ENCODE measurements around the gene IFIT1.

GRCh38 chr10:89348975-89349374 is 43.4 kb upstream of the IFIT1 start:
- TF ChIP-seq CTCF (IDR thresholded peaks at IDR 0.05; ENCODE audit: poor library complexity, severe bottlenecking) (no peak), EP300 (conservative IDR thresholded peaks at IDR 0.05; ENCODE audit: poor library complexity, severe bottlenecking) (no peak), MXI1 (conservative IDR thresholded peaks at IDR 0.05; ENCODE audit: poor library complexity, severe bottlenecking) (no peak)

All from neural cell (in vitro differentiated cells).